Panc1 (cell line): ENCODE measurements around the gene CIITA. TPM values are rescaled to one million over a fixed set of nuclear protein-coding genes. Genes with fewer than 3 reads are reported as not detected.
A peak's percentile ranks its signal among the peaks of the same experiment; 100 is the strongest.
"Not testable (repeated sequence)": the region's sequence is repeated elsewhere in the genome, so short reads cannot be mapped to it uniquely, and the experiment has no call there.

Experiments
- ATAC-seq: fragments of 200-7000 bp; cut with Tn5 transposase; 2 replicates; pipeline ENCODE4 v1.9.1; 2020; ENCODE audit warnings: mild to moderate bottlenecking, moderate library complexity
- BruUV-seq: library from RNA; stranded (reverse); fragments of 400-500 nt; replicated peaks from 2 replicates; lab custom pipeline; 2021; lab: Mats Ljungman, UMichigan
- CTCF ChIA-PET: fragments of 300-600 bp; sonication (Branson Sonifier 250); formaldehyde crosslinking; loops from one replicate; lab custom pipeline; 2022; ENCODE audit warnings: antibody characterized with exemption; lab: Charles Lee
- POLR2A ChIA-PET: fragments of 300-600 bp; sonication (Branson Sonifier 250); formaldehyde crosslinking; loops from one replicate; lab custom pipeline; 2022; ENCODE audit warnings: antibody characterized with exemption; lab: Charles Lee
- DNase-seq: peaks from one replicate; pipeline ENCODE4 v3.0.0-alpha.2; 2010; ENCODE audit warnings: low read depth, low spot score
- H3K27ac ChIP-seq: 2 replicates; pipeline ENCODE4 v1.5.1; 2011; ENCODE audit warnings: mild to moderate bottlenecking, low read length, inconsistent platforms
- H3K27me3 ChIP-seq: fragments of 200-500 bp; sonication (Bioruptor generic); 2 replicates; pipeline ENCODE4 v1.6.0; 2014; ENCODE audit warnings: low read length, inconsistent platforms; ENCODE audit not compliant: control insufficient read depth, insufficient read depth
- H3K36me3 ChIP-seq: fragments of 200-500 bp; sonication (Bioruptor generic); 2 replicates; pipeline ENCODE4 v1.5.1; 2014; ENCODE audit warnings: inconsistent platforms, mild to moderate bottlenecking, low read length, moderate library complexity; ENCODE audit not compliant: control insufficient read depth, insufficient read depth
- H3K4me1 ChIP-seq: 2 replicates; pipeline ENCODE4 v1.5.1; 2011; ENCODE audit warnings: inconsistent platforms, mild to moderate bottlenecking, low read length, moderate library complexity; ENCODE audit not compliant: control insufficient read depth, insufficient read depth
- H3K4me3 ChIP-seq, 2 experiments: 2 replicates each; pipeline ENCODE4 v1.5.1; 2011 to 2012; ENCODE audit warnings: low read depth in 2 of 2, low read length in 2 of 2, mild to moderate bottlenecking in 2 of 2, inconsistent platforms in 1 of 2, moderate library complexity in 1 of 2
- H3K9me3 ChIP-seq: fragments of 200-500 bp; sonication (Bioruptor generic); 2 replicates; pipeline ENCODE4 v1.5.1; 2014; ENCODE audit warnings: low read depth, mild to moderate bottlenecking, inconsistent platforms, low read length, moderate library complexity; ENCODE audit not compliant: control insufficient read depth, insufficient read depth
- CTCF ChIP-seq: fragments of 450-650 bp; IDR thresholded peaks from 2 replicates; pipeline ENCODE4 v1.5.1; 2017; ENCODE audit warnings: mild to moderate bottlenecking
- POLR2AphosphoS5 ChIP-seq: IDR thresholded peaks from 2 replicates; pipeline ENCODE4 v1.6.1; 2012; ENCODE audit warnings: mild to moderate bottlenecking, low read depth, low read length, moderate library complexity
- REST ChIP-seq, 2 experiments: IDR thresholded peaks; 2 replicates each; pipeline ENCODE4 v1.6.1; 2011 to 2012; ENCODE audit warnings: low read depth in 2 of 2, control low read depth in 1 of 2, low read length in 1 of 2, mild to moderate bottlenecking in 1 of 2, moderate library complexity in 1 of 2; ENCODE audit not compliant: insufficient read depth in 1 of 2
- SIN3A ChIP-seq: IDR thresholded peaks from 2 replicates; pipeline ENCODE4 v1.6.1; 2012; ENCODE audit warnings: low read depth, mild to moderate bottlenecking, low read length, moderate library complexity, borderline replicate concordance; ENCODE audit not compliant: insufficient read depth
- TCF7L2 ChIP-seq: IDR thresholded peaks from 2 replicates; pipeline ENCODE4 v1.6.1; 2011; ENCODE audit warnings: mild to moderate bottlenecking, low read depth, low read length, inconsistent platforms
- in situ Hi-C: cut with HindIII; loops from 2 replicates; pipeline ENCODE4 v1.10.0; 2016; ENCODE audit warnings: low sequenced_read_pairs, low pct_unique_long_range_greater_than_20kb
- intact Hi-C: fragments of 100-400 bp; cut with micrococcal nuclease; formaldehyde crosslinking; loops from one replicate; pipeline ENCODE4 v1.10.0; 2022; ENCODE audit not compliant: unreplicated experiment
- total RNA-seq: library from RNA; stranded (reverse); gene quantifications from one replicate; pipeline ENCODE4 v1.2.1, GENCODE V29; 2021; ENCODE audit not compliant: unreplicated experiment

The CIITA gene
- total RNA-seq, 1 experiment from 2014 or later = 0.41 TPM

GRCh38 chr16:10828851-10829366 lies 48.1 kb upstream of the CIITA start:
- ATAC-seq = peak; percentile 74
- intact Hi-C loops (no loop called here), in situ Hi-C loops (no loop called here)
- ChIA-PET CTCF (no interaction called here), POLR2A (no interaction called here)
- DNase-seq = no peak
- Histone ChIP-seq H3K27me3 (no peaks in the 10 kb centered on the region), H3K4me3 (0 out of 4 replicates have a peak overlapping the region, but pooled peaks of 1 of the 2 experiments have one; percentile 8), H3K4me1 (peaks cover 15% of the 10 kb centered on the region), H3K36me3 (no peaks in the 10 kb centered on the region), H3K27ac (0 out of 2 replicates have a peak overlapping the region, but pooled peaks have one; percentile 18), H3K9me3 (no peaks in the 10 kb centered on the region)
- BruUV-seq = no TSS peak
- TF ChIP-seq SIN3A (no peak), REST (IDR thresholded peaks at IDR 0.05; ENCODE audit: insufficient read depth in 1 of 2, low read depth in 2 of 2, low read length in 1 of 2) (no peak), CTCF (no peak), TCF7L2 (no peak), POLR2AphosphoS5 (no peak)

GRCh38 chr16:10829390-10830098 lies 47.5 kb upstream of the CIITA start:
- POLR2A ChIA-PET, H3K27me3 ChIP-seq, CTCF ChIA-PET, in situ Hi-C loops, H3K36me3 ChIP-seq, H3K9me3 ChIP-seq, DNase-seq, H3K4me3 ChIP-seq, ATAC-seq, intact Hi-C loops, BruUV-seq: not testable (repeated sequence)
- Histone ChIP-seq H3K4me1 (peaks cover 15% of the 10 kb centered on the region), H3K27ac (0 out of 2 replicates have a peak overlapping the region, but pooled peaks have one; percentile 18)

GRCh38 chr16:10830240-10830639 lies 46.8 kb upstream of the CIITA start:
- intact Hi-C loops, DNase-seq, ATAC-seq, BruUV-seq, POLR2A ChIA-PET, H3K4me3 ChIP-seq, H3K27ac ChIP-seq, in situ Hi-C loops, H3K27me3 ChIP-seq, H3K9me3 ChIP-seq, H3K36me3 ChIP-seq: not testable (repeated sequence)
- CTCF ChIA-PET = interaction anchor here (0.7 kb wide), 1 partner anchor 9 kb away, joined by 3 read pairs; no protein-coding TSS in a partner anchor
- peaks cover 15% of the 10 kb centered on the region for H3K4me1 ChIP-seq
